Mesenchymal stem cell (in vitro differentiated cells and primary cell): ENCODE results near the gene ELMO1.
A peak's percentile ranks its signal among the peaks of the same experiment; 100 is the strongest.

Source experiments
- DNase-seq: peaks from one replicate; pipeline ENCODE4 v3.0.0-alpha.2; 2013
- H2AFZ ChIP-seq: one replicate; pipeline ENCODE4 v1.6.1; 2013; ENCODE audit warnings: low read depth, mild to moderate bottlenecking, control low read depth, inconsistent platforms, low read length, moderate library complexity
- H2AK5ac ChIP-seq: 2 replicates; pipeline ENCODE4 v1.6.1; 2013; ENCODE audit warnings: low read length, moderate library complexity, mild to moderate bottlenecking, inconsistent platforms; ENCODE audit not compliant: severe bottlenecking
- H2BK120ac ChIP-seq: one replicate; pipeline ENCODE4 v1.6.1; 2013; ENCODE audit warnings: low read depth, mild to moderate bottlenecking, inconsistent platforms, low read length, moderate library complexity
- H2BK12ac ChIP-seq, 2 experiments: one replicate each; pipeline ENCODE4 v1.6.1; 2013; ENCODE audit warnings: inconsistent platforms in 2 of 2, low read length in 2 of 2, mild to moderate bottlenecking in 2 of 2, moderate library complexity in 2 of 2, control low read depth in 1 of 2
- H2BK15ac ChIP-seq: one replicate; pipeline ENCODE4 v1.6.1; 2013; ENCODE audit warnings: mild to moderate bottlenecking, low read depth, inconsistent platforms; ENCODE audit not compliant: poor library complexity, severe bottlenecking
- H2BK5ac ChIP-seq: 2 replicates; pipeline ENCODE4 v1.6.1; 2013; ENCODE audit warnings: low read depth, mild to moderate bottlenecking, low read length, control low read depth, inconsistent platforms; ENCODE audit not compliant: poor library complexity, severe bottlenecking
- H3K14ac ChIP-seq, 2 experiments: one replicate each; pipeline ENCODE4 v1.6.1; 2013; ENCODE audit warnings: inconsistent platforms in 2 of 2, low read length in 2 of 2, control low read depth in 1 of 2, mild to moderate bottlenecking in 1 of 2, moderate library complexity in 1 of 2
- H3K18ac ChIP-seq, 2 experiments: one replicate each; pipeline ENCODE4 v1.6.1; 2013; ENCODE audit warnings: inconsistent platforms in 2 of 2, low read length in 2 of 2, control low read depth in 1 of 2, low read depth in 1 of 2, mild to moderate bottlenecking in 1 of 2
- H3K23ac ChIP-seq, 2 experiments: one replicate each; pipeline ENCODE4 v1.6.1; 2013; ENCODE audit warnings: inconsistent platforms in 2 of 2, low read length in 2 of 2, mild to moderate bottlenecking in 2 of 2, moderate library complexity in 2 of 2, control low read depth in 1 of 2
- H3K27ac ChIP-seq: 2 replicates; pipeline ENCODE4 v1.5.1; 2013; ENCODE audit warnings: mild to moderate bottlenecking, moderate library complexity, low read length, control low read depth, inconsistent platforms; ENCODE audit not compliant: poor library complexity, severe bottlenecking
- H3K27me3 ChIP-seq, 2 experiments: 2 replicates each; pipeline versions ENCODE4 v1.6.1 to v1.7.0; 2013; ENCODE audit warnings: low read length in 2 of 2, mild to moderate bottlenecking in 2 of 2, moderate library complexity in 2 of 2, control low read depth in 1 of 2, inconsistent platforms in 1 of 2; ENCODE audit not compliant: control insufficient read depth in 1 of 2, insufficient read depth in 1 of 2
- H3K36me3 ChIP-seq, 2 experiments: 2 replicates each; pipeline versions ENCODE4 v1.6.1 to v1.7.0; 2013; ENCODE audit warnings: low read length in 2 of 2, control low read depth in 1 of 2, inconsistent platforms in 1 of 2, low read depth in 1 of 2, mild to moderate bottlenecking in 1 of 2; ENCODE audit not compliant: insufficient read depth in 2 of 2, control insufficient read depth in 1 of 2
- H3K4ac ChIP-seq, 2 experiments: one replicate each; pipeline ENCODE4 v1.6.1; 2013; ENCODE audit warnings: inconsistent platforms in 2 of 2, low read length in 2 of 2, mild to moderate bottlenecking in 2 of 2, moderate library complexity in 2 of 2, control low read depth in 1 of 2, low read depth in 1 of 2
- H3K4me1 ChIP-seq: 2 replicates; pipeline ENCODE4 v1.6.1; 2013; ENCODE audit warnings: low read depth, low read length, control low read depth; ENCODE audit not compliant: control insufficient read depth, insufficient read depth
- H3K4me2 ChIP-seq: 2 replicates; pipeline ENCODE4 v1.6.1; 2013; ENCODE audit warnings: low read length, mild to moderate bottlenecking, inconsistent platforms; ENCODE audit not compliant: poor library complexity, severe bottlenecking
- H3K4me3 ChIP-seq, 2 experiments: 2 replicates each; pipeline versions ENCODE4 v1.5.1 to v1.7.0; 2013; ENCODE audit warnings: low read length in 2 of 2, mild to moderate bottlenecking in 2 of 2, control low read depth in 1 of 2, low read depth in 1 of 2; ENCODE audit not compliant: insufficient read depth in 1 of 2
- H3K79me1 ChIP-seq: replicated peaks from 2 replicates; pipeline ENCODE4 v1.6.1; 2013; ENCODE audit warnings: mild to moderate bottlenecking, control low read depth, low read length, inconsistent platforms; ENCODE audit not compliant: poor library complexity, severe bottlenecking
- H3K9ac ChIP-seq: 2 replicates; pipeline ENCODE4 v1.7.0; 2013; ENCODE audit warnings: mild to moderate bottlenecking, low read length, moderate library complexity
- H3K9me3 ChIP-seq: 2 replicates; pipeline ENCODE4 v1.7.0; 2013; ENCODE audit warnings: mild to moderate bottlenecking, low read length; ENCODE audit not compliant: control insufficient read depth
- H4K8ac ChIP-seq: one replicate; pipeline ENCODE4 v1.6.1; 2013; ENCODE audit warnings: inconsistent platforms, mild to moderate bottlenecking, low read length, moderate library complexity
- H4K91ac ChIP-seq: one replicate; pipeline ENCODE4 v1.6.1; 2013; ENCODE audit warnings: mild to moderate bottlenecking, low read length, inconsistent platforms
- WGBS: methylation state at CpG from one replicate; pipeline ENCODE4 v1.1.7; 2013; ENCODE audit warnings: mixed read lengths; 5-methylcytosine and 5-hydroxymethylcytosine counted together

ELMO1 gene

DNA sequence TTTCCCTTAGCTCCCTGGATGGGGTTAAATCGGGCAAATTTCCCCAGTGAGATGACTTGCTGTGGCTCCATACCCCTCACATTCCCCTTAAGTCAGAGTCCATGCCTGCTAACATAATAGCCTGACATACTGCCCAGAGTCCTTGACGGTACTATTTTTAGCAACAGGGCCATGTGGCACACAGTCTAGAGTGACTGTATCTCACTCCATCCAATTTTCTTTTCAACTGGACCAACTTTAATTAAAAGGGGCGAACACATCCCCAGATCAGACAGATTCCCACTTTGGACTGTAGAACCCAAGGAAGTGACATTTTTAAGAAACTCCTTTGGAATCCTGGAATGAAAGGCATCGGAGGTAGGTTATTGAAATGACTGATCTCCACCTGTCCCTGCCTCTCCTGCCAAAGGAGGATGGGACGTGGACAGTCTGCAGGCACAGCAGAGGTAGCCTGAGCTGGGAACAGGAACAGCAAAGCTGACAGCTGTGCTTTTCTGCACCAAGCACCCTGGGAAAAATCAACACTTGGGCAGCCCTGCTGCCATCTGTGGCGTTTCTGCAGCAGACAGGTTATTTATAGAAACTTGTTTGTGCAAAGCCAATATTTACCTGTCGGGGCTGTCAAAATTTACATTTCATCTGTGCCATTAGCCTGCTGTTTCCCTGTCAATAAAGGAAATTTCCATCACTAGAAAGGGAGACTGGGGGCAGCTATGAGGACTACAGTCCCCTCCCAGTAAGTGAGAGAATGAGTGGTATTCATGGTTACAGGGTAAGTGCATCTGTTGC is 502.9 kb downstream of the ELMO1 start:
- Histone ChIP-seq H3K36me3 (no peaks in the 10 kb centered on the region), H3K79me1 (no peaks in the 10 kb centered on the region), H3K9ac (no peak overlapping the region), H2AK5ac (no peak overlapping the region), H3K27ac (no peak overlapping the region), H3K23ac (no peak overlapping the region), H2BK15ac (no peak overlapping the region), H3K4me3 (no peak overlapping the region), H3K4ac (no peak overlapping the region), H3K9me3 (peaks cover 49% of the 10 kb centered on the region), H4K91ac (no peak overlapping the region), H2AFZ (no peak overlapping the region), H2BK120ac (no peak overlapping the region), H2BK12ac (no peak overlapping the region), H3K27me3 (peaks cover 0 to 2% of the 10 kb centered on the region in 2 experiments), H3K4me2 (no peak overlapping the region), H2BK5ac (no peak overlapping the region), H3K4me1 (peaks cover 2% of the 10 kb centered on the region), H4K8ac (no peak overlapping the region), H3K14ac (no peak overlapping the region), H3K18ac (no peak overlapping the region)
- DNase-seq: no peak
- WGBS: 61% methylated on average over 5 of the region's 7 CpGs

DNA sequence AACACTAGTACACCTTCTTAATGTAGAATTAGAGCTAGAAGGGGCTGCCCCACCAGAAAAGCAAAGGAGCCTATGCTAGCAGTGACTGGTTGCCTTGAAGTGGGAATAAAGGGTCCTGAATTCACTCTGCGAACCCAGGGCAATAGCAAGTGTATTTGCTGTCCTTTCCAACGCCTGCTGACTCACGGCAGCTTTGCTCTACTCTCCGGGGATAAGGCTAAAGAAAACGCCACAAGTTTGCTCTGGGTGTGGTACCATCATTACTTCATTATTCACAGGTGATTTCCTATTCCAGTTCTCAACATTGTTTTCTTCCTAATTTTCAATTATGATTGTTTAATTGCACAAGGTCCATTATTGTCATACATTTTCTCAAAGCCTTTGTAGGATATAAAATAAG is 503.8 kb downstream of the ELMO1 start:
- Histone ChIP-seq H2BK12ac (no peak overlapping the region), H2BK15ac (no peak overlapping the region), H2AK5ac (no peak overlapping the region), H3K27me3 (peaks cover 0 to 2% of the 10 kb centered on the region in 2 experiments), H3K4me3 (no peak overlapping the region), H3K4ac (no peak overlapping the region), H3K4me1 (no peaks in the 10 kb centered on the region), H3K4me2 (no peak overlapping the region), H2AFZ (no peak overlapping the region), H3K36me3 (no peaks in the 10 kb centered on the region), H3K9ac (no peak overlapping the region), H2BK120ac (no peak overlapping the region), H3K18ac (no peak overlapping the region), H3K14ac (no peak overlapping the region), H3K27ac (no peak overlapping the region), H3K23ac (no peak overlapping the region), H4K8ac (no peak overlapping the region), H3K9me3 (peaks cover 54% of the 10 kb centered on the region), H4K91ac (no peak overlapping the region), H2BK5ac (no peak overlapping the region), H3K79me1 (no peaks in the 10 kb centered on the region)
- WGBS: 76% methylated on average over 5 of the region's 5 CpGs
- DNase-seq: no peak

DNA sequence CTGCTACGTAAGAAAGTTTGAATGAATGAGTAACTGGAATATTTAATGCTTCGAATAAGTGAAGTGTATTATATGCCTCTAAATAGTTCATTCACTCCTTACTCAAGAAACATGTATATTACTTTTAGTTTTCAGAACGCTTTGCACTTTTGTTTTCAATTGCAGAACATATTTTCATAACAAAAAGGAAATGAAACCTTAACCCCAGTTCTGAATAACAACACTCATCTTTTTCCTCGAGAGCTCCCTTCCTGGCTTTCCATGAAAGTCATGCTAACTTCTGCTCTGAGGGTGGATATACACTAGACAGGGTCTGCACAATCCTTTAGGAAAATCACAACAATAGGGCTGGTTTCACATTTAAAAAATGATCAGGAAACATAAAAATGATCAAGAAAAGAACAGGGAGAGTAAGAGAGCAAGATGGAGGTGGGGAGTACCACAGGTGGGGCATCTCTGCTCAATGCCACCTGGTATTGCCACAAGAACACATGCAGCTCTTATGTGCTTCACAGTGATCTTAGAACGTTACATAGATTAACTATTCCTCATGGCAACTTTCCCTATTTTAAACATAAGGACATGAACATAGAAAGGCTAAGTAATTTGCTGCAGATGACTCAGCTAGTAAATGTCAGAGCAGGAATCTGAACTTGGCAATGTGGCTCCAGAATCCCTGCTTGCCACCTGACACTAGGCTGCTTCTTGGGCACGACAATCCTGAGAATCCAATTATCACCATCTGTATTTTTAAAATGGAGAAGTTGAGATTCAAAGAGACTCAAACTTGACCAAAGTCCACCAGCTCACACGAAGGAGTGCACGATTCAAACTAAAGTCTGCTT is 504.9 kb downstream of the ELMO1 start:
- WGBS: 80% methylated on average over 5 of the region's 8 CpGs
- H3K4me2 ChIP-seq: no peak overlapping the region
- no peaks in the 10 kb centered on the region for H3K79me1 ChIP-seq
- H3K14ac ChIP-seq: no peak overlapping the region
- no peak overlapping the region for H2AFZ ChIP-seq
- no peak overlapping the region for H3K4ac ChIP-seq
- no peak overlapping the region for H4K8ac ChIP-seq
- H2BK5ac ChIP-seq: no peak overlapping the region
- H4K91ac ChIP-seq: no peak overlapping the region
- H2AK5ac ChIP-seq: no peak overlapping the region
- H3K4me3 ChIP-seq: no peak overlapping the region
- peaks cover 55% of the 10 kb centered on the region for H3K9me3 ChIP-seq
- no peak overlapping the region for H2BK120ac ChIP-seq
- no peak overlapping the region for H3K9ac ChIP-seq
- H3K36me3 ChIP-seq: no peaks in the 10 kb centered on the region
- no peaks in the 10 kb centered on the region for H3K4me1 ChIP-seq
- no peak for DNase-seq
- no peak overlapping the region for H3K18ac ChIP-seq
- peaks cover 0 to 2% of the 10 kb centered on the region in 2 experiments for H3K27me3 ChIP-seq
- no peak overlapping the region for H3K27ac ChIP-seq
- H2BK15ac ChIP-seq: no peak overlapping the region
- no peak overlapping the region for H3K23ac ChIP-seq
- no peak overlapping the region for H2BK12ac ChIP-seq

DNA sequence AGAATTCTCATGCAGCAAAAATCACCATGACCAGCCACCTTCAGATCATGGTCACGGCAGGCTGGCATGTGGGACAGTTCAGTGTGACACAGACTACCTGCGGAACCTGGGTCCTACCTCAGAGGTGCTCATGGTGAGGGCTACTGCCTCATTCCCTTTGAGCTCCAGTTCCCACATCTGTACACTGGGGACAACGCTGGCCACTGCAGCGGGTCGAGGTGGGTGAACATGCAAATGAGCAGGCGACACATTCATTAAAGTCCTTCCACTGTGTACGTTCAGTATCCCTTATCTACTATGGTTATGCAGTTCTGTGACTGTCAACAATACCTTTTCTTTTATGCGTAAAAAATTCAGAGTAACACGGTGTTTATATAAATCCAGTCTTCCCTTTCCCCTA is 505.7 kb downstream of the ELMO1 start:
- Histone ChIP-seq H3K36me3 (no peaks in the 10 kb centered on the region), H3K4me2 (no peak overlapping the region), H2BK12ac (no peak overlapping the region), H4K91ac (peak overlapping the region; percentile 32), H3K9me3 (peaks cover 64% of the 10 kb centered on the region), H2BK5ac (no peak overlapping the region), H2BK15ac (no peak overlapping the region), H3K4me1 (no peaks in the 10 kb centered on the region), H3K23ac (no peak overlapping the region), H3K18ac (no peak overlapping the region), H2BK120ac (no peak overlapping the region), H3K4ac (no peak overlapping the region), H3K27ac (no peak overlapping the region), H3K27me3 (peaks cover 0 to 2% of the 10 kb centered on the region in 2 experiments), H3K9ac (no peak overlapping the region), H3K4me3 (no peak overlapping the region), H3K14ac (no peak overlapping the region), H2AFZ (no peak overlapping the region), H3K79me1 (no peaks in the 10 kb centered on the region), H4K8ac (no peak overlapping the region), H2AK5ac (no peak overlapping the region)
- WGBS: 90% methylated on average over 9 of the region's 9 CpGs
- DNase-seq: no peak
